Measurements from ENCODE around the gene TTLL11. TPM values are rescaled to one million over a fixed set of nuclear protein-coding genes. Genes with fewer than 3 reads are reported as not detected.

TTLL11 gene
- polyA plus RNA-seq, 1 donor (not counting 4 experiments of a cell fraction or from before 2014, with no cell fraction given): 8.0 TPM

DNA sequence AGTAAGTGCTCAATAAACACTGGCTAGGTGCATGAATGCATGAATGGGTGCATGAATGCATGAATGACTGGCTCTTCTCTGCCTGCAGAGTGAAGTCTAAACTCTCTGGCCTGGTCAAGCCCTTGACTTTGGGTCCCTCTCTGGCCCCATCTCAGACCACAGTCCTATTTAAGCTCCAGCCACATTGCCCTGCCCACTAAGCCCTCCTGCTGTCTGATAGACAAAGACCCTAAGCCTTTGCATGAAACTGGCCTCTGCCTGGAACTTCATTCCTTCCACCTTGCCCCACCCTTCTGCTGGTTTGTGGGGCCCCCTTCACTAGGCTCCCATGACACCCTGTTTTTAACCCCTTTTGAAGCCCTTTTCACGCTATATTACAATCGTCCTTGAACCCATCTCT, 202.4 kb downstream of the TTLL11 start:
- Histone ChIP-seq H3K27ac (ENCODE audit: control insufficient read depth, insufficient read depth, low read length) (no peak overlapping the region), H3K9me1 (ENCODE audit: control insufficient read depth, extremely low read depth, insufficient read depth, low read length) (no peaks in the 10 kb centered on the region), H3K36me3 (ENCODE audit: control insufficient read depth in 2 of 2, extremely low read depth in 1 of 2, insufficient read depth in 2 of 2, low read length in 2 of 2) (peaks cover 4 to 18% of the 10 kb centered on the region in 2 experiments), H2AFZ (ENCODE audit: control insufficient read depth, low read length) (no peak overlapping the region), H3K4me1 (ENCODE audit: control insufficient read depth, extremely low read depth, insufficient read depth, low read length) (no peaks in the 10 kb centered on the region), H3K9me3 (ENCODE audit: control insufficient read depth, low read depth, low read length) (no peaks in the 10 kb centered on the region), H3K9ac (ENCODE audit: control insufficient read depth, extremely low read depth, insufficient read depth, low read length) (no peak overlapping the region), H3K4me3 (ENCODE audit: control insufficient read depth in 2 of 3, extremely low read depth in 1 of 3, insufficient read depth in 2 of 3, low read depth in 1 of 3, low read length in 3 of 3) (no peak overlapping the region), H3K79me2 (ENCODE audit: control insufficient read depth, insufficient read depth, low read length) (peaks cover 1% of the 10 kb centered on the region), H3K4me2 (ENCODE audit: control insufficient read depth, extremely low read depth, insufficient read depth, low read depth, low read length) (no peak overlapping the region), H4K20me1 (ENCODE audit: control insufficient read depth, extremely low read depth, insufficient read depth, low read length) (peaks cover 10% of the 10 kb centered on the region), H3K27me3 (ENCODE audit: control insufficient read depth, extremely low read depth, insufficient read depth, low read length) (no peaks in the 10 kb centered on the region)
- FAIRE-seq (no peak), DNase-seq (ENCODE audit: low read depth, low spot score) (no peak)
- TF ChIP-seq, protein P1, sequence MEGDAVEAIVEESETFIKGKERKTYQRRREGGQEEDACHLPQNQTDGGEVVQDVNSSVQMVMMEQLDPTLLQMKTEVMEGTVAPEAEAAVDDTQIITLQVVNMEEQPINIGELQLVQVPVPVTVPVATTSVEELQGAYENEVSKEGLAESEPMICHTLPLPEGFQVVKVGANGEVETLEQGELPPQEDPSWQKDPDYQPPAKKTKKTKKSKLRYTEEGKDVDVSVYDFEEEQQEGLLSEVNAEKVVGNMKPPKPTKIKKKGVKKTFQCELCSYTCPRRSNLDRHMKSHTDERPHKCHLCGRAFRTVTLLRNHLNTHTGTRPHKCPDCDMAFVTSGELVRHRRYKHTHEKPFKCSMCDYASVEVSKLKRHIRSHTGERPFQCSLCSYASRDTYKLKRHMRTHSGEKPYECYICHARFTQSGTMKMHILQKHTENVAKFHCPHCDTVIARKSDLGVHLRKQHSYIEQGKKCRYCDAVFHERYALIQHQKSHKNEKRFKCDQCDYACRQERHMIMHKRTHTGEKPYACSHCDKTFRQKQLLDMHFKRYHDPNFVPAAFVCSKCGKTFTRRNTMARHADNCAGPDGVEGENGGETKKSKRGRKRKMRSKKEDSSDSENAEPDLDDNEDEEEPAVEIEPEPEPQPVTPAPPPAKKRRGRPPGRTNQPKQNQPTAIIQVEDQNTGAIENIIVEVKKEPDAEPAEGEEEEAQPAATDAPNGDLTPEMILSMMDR (optimal IDR thresholded peaks at IDR 0.05 in 1 of 3, IDR thresholded peaks at IDR 0.05 in 1 of 3, conservative IDR thresholded peaks at IDR 0.05 in 1 of 3; ENCODE audit: extremely low read depth in 1 of 3, insufficient read depth in 2 of 3, low read length in 3 of 3): no peak
- TF ChIP-seq EZH2 (IDR thresholded peaks at IDR 0.05; ENCODE audit: low read length): no peak
- dilution Hi-C loops (cut with MboI; ENCODE audit: extremely low pct_ligation_motif_present, low sequenced_read_pairs): no loop called here

DNA sequence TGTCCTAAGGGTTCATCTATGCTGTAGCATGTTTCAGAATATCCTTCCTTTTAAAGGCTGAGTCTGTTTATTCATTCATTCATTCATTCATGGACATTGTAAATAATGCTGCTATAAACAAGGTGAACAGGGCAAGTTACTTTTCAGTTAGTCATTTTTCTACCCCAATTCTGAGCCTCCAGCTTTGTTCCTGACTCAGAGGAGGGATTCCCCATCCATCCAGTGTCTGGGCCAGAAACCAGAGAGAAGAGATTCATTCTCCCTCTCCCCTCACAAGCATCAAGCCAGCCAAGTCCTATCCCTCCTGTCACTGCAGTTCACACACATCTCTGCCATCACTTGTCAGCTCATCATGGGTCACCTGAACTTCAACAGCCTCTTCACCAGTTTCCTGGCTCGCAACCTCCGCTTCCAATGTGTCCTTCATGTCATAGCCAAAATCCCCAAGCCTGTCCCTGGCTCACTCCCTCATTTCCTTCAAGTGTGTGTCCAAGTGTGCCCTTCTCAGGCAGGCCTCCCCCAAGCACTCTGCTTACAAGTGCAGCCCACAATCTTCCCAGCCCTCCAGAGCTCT, 203.0 kb downstream of the TTLL11 start:
- Histone ChIP-seq H3K79me2 (ENCODE audit: control insufficient read depth, insufficient read depth, low read length) (no peaks in the 10 kb centered on the region), H3K4me1 (ENCODE audit: control insufficient read depth, extremely low read depth, insufficient read depth, low read length) (no peaks in the 10 kb centered on the region), H3K9me1 (ENCODE audit: control insufficient read depth, extremely low read depth, insufficient read depth, low read length) (no peaks in the 10 kb centered on the region), H3K27ac (ENCODE audit: control insufficient read depth, insufficient read depth, low read length) (no peak overlapping the region), H3K9me3 (ENCODE audit: control insufficient read depth, low read depth, low read length) (no peaks in the 10 kb centered on the region), H3K4me2 (ENCODE audit: control insufficient read depth, extremely low read depth, insufficient read depth, low read depth, low read length) (no peak overlapping the region), H3K36me3 (ENCODE audit: control insufficient read depth in 2 of 2, extremely low read depth in 1 of 2, insufficient read depth in 2 of 2, low read length in 2 of 2) (peaks cover 4 to 11% of the 10 kb centered on the region in 2 experiments), H3K9ac (ENCODE audit: control insufficient read depth, extremely low read depth, insufficient read depth, low read length) (no peak overlapping the region), H3K4me3 (ENCODE audit: control insufficient read depth in 2 of 3, extremely low read depth in 1 of 3, insufficient read depth in 2 of 3, low read depth in 1 of 3, low read length in 3 of 3) (no peak overlapping the region), H3K27me3 (ENCODE audit: control insufficient read depth, extremely low read depth, insufficient read depth, low read length) (no peaks in the 10 kb centered on the region), H4K20me1 (ENCODE audit: control insufficient read depth, extremely low read depth, insufficient read depth, low read length) (peaks cover 8% of the 10 kb centered on the region), H2AFZ (ENCODE audit: control insufficient read depth, low read length) (no peak overlapping the region)
- DNase-seq (ENCODE audit: low read depth, low spot score) (no peak), FAIRE-seq (no peak)
- dilution Hi-C loops (cut with MboI; ENCODE audit: extremely low pct_ligation_motif_present, low sequenced_read_pairs): no loop called here
- no peak for TF ChIP-seq EZH2 (IDR thresholded peaks at IDR 0.05; ENCODE audit: low read length)
- TF ChIP-seq, protein P1 (optimal IDR thresholded peaks at IDR 0.05 in 1 of 3, IDR thresholded peaks at IDR 0.05 in 1 of 3, conservative IDR thresholded peaks at IDR 0.05 in 1 of 3; ENCODE audit: extremely low read depth in 1 of 3, insufficient read depth in 2 of 3, low read length in 3 of 3): no peak

Data from keratinocyte (primary cell).